ENCODE data around the gene SLC9A5.

Gene SLC9A5

GRCh38 chr16:67312719-67313118 is 63.9 kb downstream of the SLC9A5 start:
- peaks cover 12 to 13% of the 10 kb centered on the region in 2 donors for H3K27me3 Mint-ChIP-seq
- DNase-seq, result no peak

GRCh38 chr16:67317853-67318252 is 69.1 kb downstream of the SLC9A5 start:
- H3K4me3 Mint-ChIP-seq, result no peak overlapping the region
- no peaks in the 10 kb centered on the region for H3K4me1 Mint-ChIP-seq (ENCODE audit: low read depth in 2 of 2)
- H3K36me3 Mint-ChIP-seq (ENCODE audit: insufficient read depth), result no peaks in the 10 kb centered on the region
- H3K27me3 Mint-ChIP-seq, result peaks cover 18 to 46% of the 10 kb centered on the region in 2 donors
- no peaks in the 10 kb centered on the region for H3K9me3 Mint-ChIP-seq
- DNase-seq (no peak), ATAC-seq (replicated peaks) (no peak)
- H3K27ac Mint-ChIP-seq, result no peak overlapping the region

More at GRCh38 chr16:67312719-67313118, 63.9 kb downstream of the SLC9A5 start:
- no peak for ATAC-seq (replicated peaks)
- Mint-ChIP-seq H3K4me1 (ENCODE audit: low read depth in 2 of 2) (no peaks in the 10 kb centered on the region), H3K4me3 (no peak overlapping the region), H3K27ac (no peak overlapping the region), H3K36me3 (ENCODE audit: insufficient read depth) (peaks cover 3% of the 10 kb centered on the region), H3K9me3 (no peaks in the 10 kb centered on the region)
